ENCODE measurements around the gene NSF.
"Not testable (repeated sequence)": the region's sequence is repeated elsewhere in the genome, so short reads cannot be mapped to it uniquely, and the experiment has no call there.

NSF gene

GRCh38 chr17:46787478-46787877, 197.0 kb downstream of the NSF start:
- Histone ChIP-seq H3K36me3 (no peaks in the 10 kb centered on the region), H3K4me3 (no peak overlapping the region), H3K27ac (no peak overlapping the region), H3K4me2 (no peak overlapping the region), H3K27me3 (no peaks in the 10 kb centered on the region), H3K9me3 (replicated peaks in 1 of 11) (peaks cover 0 to 6% (median 0%) of the 10 kb centered on the region in 11 experiments; a peak in 1 of 22 replicates), H4K20me1 (peaks cover 0 to 5% (median 0%) of the 10 kb centered on the region in 11 experiments; a peak in 4 of 22 replicates), H3K4me1 (peaks cover 0 to 16% (median 9%) of the 10 kb centered on the region in 10 experiments; a peak in 13 of 20 replicates), H3K9ac (no peak overlapping the region)
- no peak for TF ChIP-seq Cebpa-rat (IDR thresholded peaks at IDR 0.05)

GRCh38 chr17:46788300-46788699, 197.8 kb downstream of the NSF start:
- H3K27ac ChIP-seq, result no peak overlapping the region
- peaks cover 0 to 6% (median 0%) of the 10 kb centered on the region in 11 experiments; a peak in 1 of 22 replicates for H3K9me3 ChIP-seq (replicated peaks in 1 of 11)
- H3K4me2 ChIP-seq, result no peak overlapping the region
- TF ChIP-seq Cebpa-rat (IDR thresholded peaks at IDR 0.05), result no peak
- no peak overlapping the region for H3K4me3 ChIP-seq
- H3K9ac ChIP-seq, result no peak overlapping the region
- no peaks in the 10 kb centered on the region for H3K27me3 ChIP-seq
- no peaks in the 10 kb centered on the region for H3K36me3 ChIP-seq
- peaks cover 0 to 5% (median 0%) of the 10 kb centered on the region in 11 experiments; a peak in 3 of 22 replicates for H4K20me1 ChIP-seq
- peaks cover under 1 to 24% (median 14%) of the 10 kb centered on the region in 10 experiments; a peak in 17 of 20 replicates for H3K4me1 ChIP-seq

- H3K27me3 ChIP-seq, result no peaks in the 10 kb centered on the region
- TF ChIP-seq Cebpa-rat (IDR thresholded peaks at IDR 0.05), result no peak
- H3K4me1 ChIP-seq, result peaks cover 5 to 29% (median 19%) of the 10 kb centered on the region in 10 experiments; a peak in 18 of 20 replicates
- H3K9me3 ChIP-seq (replicated peaks in 1 of 11), result peaks cover 0 to 6% (median 0%) of the 10 kb centered on the region in 11 experiments; a peak in 1 of 22 replicates
- no peak overlapping the region for H3K9ac ChIP-seq
- H4K20me1 ChIP-seq, result peaks cover 0 to 5% (median 0%) of the 10 kb centered on the region in 11 experiments; a peak in 3 of 22 replicates
- no peak overlapping the region for H3K4me2 ChIP-seq
- H3K27ac ChIP-seq, result no peak overlapping the region
- no peak overlapping the region for H3K4me3 ChIP-seq
- H3K36me3 ChIP-seq, result no peaks in the 10 kb centered on the region
These were observed 198.3 kb downstream of the NSF start for GRCh38 chr17:46788796-46789195.

- no peak overlapping the region for H3K4me3 ChIP-seq
- no peak for TF ChIP-seq Cebpa-rat (IDR thresholded peaks at IDR 0.05)
- H4K20me1 ChIP-seq, result peaks cover 0 to 7% (median 0%) of the 10 kb centered on the region in 11 experiments; a peak in 3 of 22 replicates
- H3K4me2 ChIP-seq, result no peak overlapping the region
- H3K4me1 ChIP-seq, result peaks cover 11 to 37% (median 27%) of the 10 kb centered on the region in 10 experiments; a peak in 19 of 20 replicates
- H3K36me3 ChIP-seq, result no peaks in the 10 kb centered on the region
- no peaks in the 10 kb centered on the region for H3K27me3 ChIP-seq
- H3K9ac ChIP-seq, result no peak overlapping the region
- peaks cover 0 to 6% (median 0%) of the 10 kb centered on the region in 11 experiments; a peak in 1 of 22 replicates for H3K9me3 ChIP-seq (replicated peaks in 1 of 11)
- H3K27ac ChIP-seq, result no peak overlapping the region
These were observed 199.1 kb downstream of the NSF start for GRCh38 chr17:46789610-46790009.

- no peak for TF ChIP-seq Cebpa-rat (IDR thresholded peaks at IDR 0.05)
- peak overlapping the region in 10 of 11 experiments; percentile 11 to 52 (median 28); a peak in 13 of 22 replicates for H3K4me2 ChIP-seq
- no peaks in the 10 kb centered on the region for H3K36me3 ChIP-seq
- H3K4me1 ChIP-seq, result peaks cover 11 to 37% (median 27%) of the 10 kb centered on the region in 10 experiments; a peak in 19 of 20 replicates
- no peak overlapping the region for H3K27ac ChIP-seq
- peaks cover 0 to 7% (median 0%) of the 10 kb centered on the region in 11 experiments; a peak in 3 of 22 replicates for H4K20me1 ChIP-seq
- no peaks in the 10 kb centered on the region for H3K27me3 ChIP-seq
- H3K9ac ChIP-seq, result no peak overlapping the region
- H3K4me3 ChIP-seq, result no peak overlapping the region
- H3K9me3 ChIP-seq (replicated peaks in 1 of 11), result peaks cover 0 to 6% (median 0%) of the 10 kb centered on the region in 11 experiments; a peak in 1 of 22 replicates
These were observed 199.7 kb downstream of the NSF start for GRCh38 chr17:46790216-46790615.

GRCh38 chr17:46791531-46791930, 201.1 kb downstream of the NSF start:
- Histone ChIP-seq H3K4me1 (peaks cover 11 to 37% (median 27%) of the 10 kb centered on the region in 10 experiments; a peak in 19 of 20 replicates), H4K20me1 (peaks cover 0 to 7% (median 0%) of the 10 kb centered on the region in 11 experiments; a peak in 1 of 22 replicates), H3K27me3 (no peaks in the 10 kb centered on the region), H3K9me3 (replicated peaks in 1 of 11) (peaks cover 0 to 6% (median 0%) of the 10 kb centered on the region in 11 experiments; a peak in 1 of 22 replicates), H3K4me2 (no peak overlapping the region), H3K27ac (no peak overlapping the region), H3K9ac (no peak overlapping the region), H3K4me3 (no peak overlapping the region), H3K36me3 (no peaks in the 10 kb centered on the region)
- TF ChIP-seq Cebpa-rat (IDR thresholded peaks at IDR 0.05), result no peak

- peaks cover 0 to 6% (median 0%) of the 10 kb centered on the region in 11 experiments; a peak in 1 of 22 replicates for H3K9me3 ChIP-seq (replicated peaks in 1 of 11)
- H3K4me1 ChIP-seq, result peaks cover 11 to 37% (median 27%) of the 10 kb centered on the region in 10 experiments; a peak in 19 of 20 replicates
- H3K4me3 ChIP-seq, result no peak overlapping the region
- H3K27ac ChIP-seq, result no peak overlapping the region
- no peak overlapping the region for H3K4me2 ChIP-seq
- no peaks in the 10 kb centered on the region for H3K36me3 ChIP-seq
- H3K27me3 ChIP-seq, result no peaks in the 10 kb centered on the region
- H3K9ac ChIP-seq, result no peak overlapping the region
- TF ChIP-seq Cebpa-rat (IDR thresholded peaks at IDR 0.05), result no peak
- peaks cover 0 to 7% (median 0%) of the 10 kb centered on the region in 11 experiments; a peak in 1 of 22 replicates for H4K20me1 ChIP-seq
These were observed 201.6 kb downstream of the NSF start for GRCh38 chr17:46792071-46792470.

- peak overlapping the region in 10 of 11 experiments; percentile 44 to 77 (median 69); a peak in 19 of 22 replicates for H3K4me2 ChIP-seq
- H3K27me3 ChIP-seq; H3K9me3 ChIP-seq (replicated peaks in 1 of 11); H4K20me1 ChIP-seq; H3K36me3 ChIP-seq; H3K27ac ChIP-seq; H3K4me3 ChIP-seq; H3K9ac ChIP-seq: not testable (repeated sequence)
- H3K4me1 ChIP-seq, result peaks cover 11 to 37% (median 27%) of the 10 kb centered on the region in 10 experiments; a peak in 19 of 20 replicates
These were observed 202.6 kb downstream of the NSF start for GRCh38 chr17:46793023-46793422.

- TF ChIP-seq Cebpa-rat (IDR thresholded peaks at IDR 0.05), result no peak
- Histone ChIP-seq H3K36me3 (no peaks in the 10 kb centered on the region), H3K4me3 (no peak overlapping the region), H3K9me3 (replicated peaks in 1 of 11) (peaks cover 0 to 6% (median 0%) of the 10 kb centered on the region in 11 experiments; a peak in 1 of 22 replicates), H3K9ac (no peak overlapping the region), H3K4me1 (peaks cover 11 to 37% (median 27%) of the 10 kb centered on the region in 10 experiments; a peak in 19 of 20 replicates), H3K27me3 (no peaks in the 10 kb centered on the region), H3K27ac (no peak overlapping the region), H4K20me1 (peaks cover 0 to 7% (median 0%) of the 10 kb centered on the region in 11 experiments; a peak in 1 of 22 replicates), H3K4me2 (peak overlapping the region; percentile 4 to 77 (median 69); a peak in 19 of 22 replicates)
These were observed 203.1 kb downstream of the NSF start for GRCh38 chr17:46793541-46793940.

Data from BLaER1 treated with 17β-estradiol and CSF1 and Interleukin-3, amounts not matched to agents 10 nM and 100 nM (cell line).